ENCODE measurements around the gene SLC25A45.

- TF ChIP-seq, protein P1, sequence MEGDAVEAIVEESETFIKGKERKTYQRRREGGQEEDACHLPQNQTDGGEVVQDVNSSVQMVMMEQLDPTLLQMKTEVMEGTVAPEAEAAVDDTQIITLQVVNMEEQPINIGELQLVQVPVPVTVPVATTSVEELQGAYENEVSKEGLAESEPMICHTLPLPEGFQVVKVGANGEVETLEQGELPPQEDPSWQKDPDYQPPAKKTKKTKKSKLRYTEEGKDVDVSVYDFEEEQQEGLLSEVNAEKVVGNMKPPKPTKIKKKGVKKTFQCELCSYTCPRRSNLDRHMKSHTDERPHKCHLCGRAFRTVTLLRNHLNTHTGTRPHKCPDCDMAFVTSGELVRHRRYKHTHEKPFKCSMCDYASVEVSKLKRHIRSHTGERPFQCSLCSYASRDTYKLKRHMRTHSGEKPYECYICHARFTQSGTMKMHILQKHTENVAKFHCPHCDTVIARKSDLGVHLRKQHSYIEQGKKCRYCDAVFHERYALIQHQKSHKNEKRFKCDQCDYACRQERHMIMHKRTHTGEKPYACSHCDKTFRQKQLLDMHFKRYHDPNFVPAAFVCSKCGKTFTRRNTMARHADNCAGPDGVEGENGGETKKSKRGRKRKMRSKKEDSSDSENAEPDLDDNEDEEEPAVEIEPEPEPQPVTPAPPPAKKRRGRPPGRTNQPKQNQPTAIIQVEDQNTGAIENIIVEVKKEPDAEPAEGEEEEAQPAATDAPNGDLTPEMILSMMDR (conservative IDR thresholded peaks at IDR 0.05 in 1 of 2, IDR thresholded peaks at IDR 0.05 in 1 of 2; ENCODE audit: low read depth in 1 of 2, low read length in 2 of 2), result no peak
- no peak for TF ChIP-seq EZH2 (IDR thresholded peaks at IDR 0.05; ENCODE audit: low read length, missing control alignments)
Observed at GRCh38 chr11:65375012-65375411, 7.4 kb downstream of the SLC25A45 start.
